Natural killer cell (primary cell): ENCODE measurements around the gene MLST8. TPM values are rescaled to one million over a fixed set of nuclear protein-coding genes. Genes with fewer than 3 reads are reported as not detected.

Experiments
- ATAC-seq, 3 donors: fragments of 150-1000 bp in 2 of 3; fragments of 200-7000 bp in 1 of 3; cut with Tn5 transposase; 1 replicate in 1 of 3; 2 replicates in 2 of 3; pipeline ENCODE4 v1.10.0; 2021; ENCODE audit warnings: mild to moderate bottlenecking in 2 of 3, moderate library complexity in 2 of 3
- DNase-seq, 2 donors: peaks; one replicate each; pipeline versions ENCODE4 v3.0.0 to v3.0.0-alpha.2; 2013 to 2021; ENCODE audit warnings: mixed read lengths in 1 of 2
- H3K27ac ChIP-seq: one replicate; pipeline ENCODE4 v1.5.1; 2013; ENCODE audit warnings: mild to moderate bottlenecking, low read length
- H3K27me3 ChIP-seq: one replicate; pipeline ENCODE4 v1.6.1; 2013; ENCODE audit warnings: low read length; ENCODE audit not compliant: control insufficient read depth, insufficient read depth
- H3K36me3 ChIP-seq: one replicate; pipeline ENCODE4 v1.6.1; 2013; ENCODE audit warnings: low read length; ENCODE audit not compliant: control insufficient read depth, insufficient read depth
- H3K4me1 ChIP-seq: one replicate; pipeline ENCODE4 v1.6.1; 2013; ENCODE audit warnings: low read length; ENCODE audit not compliant: control insufficient read depth, insufficient read depth
- H3K4me3 ChIP-seq: one replicate; pipeline ENCODE4 v1.5.1; 2013; ENCODE audit warnings: low read length
- H3K9me3 ChIP-seq: one replicate; pipeline ENCODE4 v1.6.1; 2013; ENCODE audit warnings: low read length; ENCODE audit not compliant: control insufficient read depth, insufficient read depth
- H3K27ac Mint-ChIP-seq, 2 donors: one replicate each; pipeline ENCODE4 v1.8.0; 2022; ENCODE audit warnings: mild to moderate bottlenecking in 2 of 2, mixed read lengths in 2 of 2, moderate library complexity in 1 of 2
- H3K27me3 Mint-ChIP-seq, 2 donors: one replicate each; pipeline ENCODE4 v1.8.0; 2022; ENCODE audit warnings: low read depth in 2 of 2, mixed read lengths in 2 of 2
- H3K36me3 Mint-ChIP-seq: one replicate; pipeline ENCODE4 v1.8.0; 2022; ENCODE audit warnings: mixed read lengths
- H3K4me1 Mint-ChIP-seq, 2 donors: one replicate each; pipeline ENCODE4 v1.8.0; 2022; ENCODE audit warnings: mixed read lengths in 2 of 2
- H3K4me3 Mint-ChIP-seq: one replicate; pipeline ENCODE4 v1.8.0; 2022; ENCODE audit warnings: mild to moderate bottlenecking, moderate library complexity, mixed read lengths
- H3K9me3 Mint-ChIP-seq, 2 donors: one replicate each; pipeline ENCODE4 v1.8.0; 2022; ENCODE audit warnings: mixed read lengths in 2 of 2
- CTCF ChIP-seq: fragments of 200-600 bp; IDR thresholded peaks from one replicate; pipeline ENCODE4 v1.8.0; 2022; ENCODE audit warnings: antibody characterized with exemption
- WGBS: methylation state at CpG from one replicate; pipeline ENCODE4 v1.1.7; 2013; ENCODE audit warnings: missing lambda C conversion rate; ENCODE audit not compliant: insufficient coverage; 5-methylcytosine and 5-hydroxymethylcytosine counted together
- intact Hi-C: fragments of 100-400 bp; cut with micrococcal nuclease; formaldehyde crosslinking; loops from one replicate; pipeline ENCODE4 v1.14.2; 2022
- total RNA-seq, 4 donors: library from RNA; stranded (reverse); fragments of 120-200 nt in 1 of 4; gene quantifications; one replicate each; pipeline versions ENCODE4 v1.2.3 to v1.2.4, GENCODE V29; 2013 to 2022

The MLST8 gene
- total RNA-seq, 3 donors from 2014 or later (not counting 1 experiment from before 2014, with no cell fraction given) = 19.7 to 30.2 (median 27.8) TPM

DNA sequence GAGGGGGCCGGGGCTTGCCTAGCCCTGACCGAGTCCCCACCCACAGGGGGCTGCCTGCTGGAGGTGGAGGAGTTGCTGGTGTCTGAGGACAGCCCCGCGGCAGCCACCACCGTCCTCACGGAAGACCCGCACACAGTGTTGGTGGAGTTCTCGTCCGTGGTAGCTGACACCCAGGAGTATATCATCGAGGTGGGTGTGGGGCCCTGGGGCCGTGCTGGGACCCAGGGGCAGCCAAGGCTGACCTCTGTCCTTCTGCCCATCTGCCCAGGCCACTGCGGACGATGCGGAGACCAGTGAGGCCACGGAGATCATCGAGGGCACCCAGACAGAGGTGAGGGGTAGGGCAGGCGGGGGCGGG is 29.5 kb downstream of the MLST8 start:
- Mint-ChIP-seq H3K4me3 (no peak overlapping the region), H3K9me3 (no peaks in the 10 kb centered on the region), H3K27ac (no peak overlapping the region), H3K27me3 (no peaks in the 10 kb centered on the region), H3K36me3 (no peaks in the 10 kb centered on the region), H3K4me1 (no peaks in the 10 kb centered on the region)
- peaks cover 48% of the 10 kb centered on the region for H3K36me3 ChIP-seq
- 96% methylated on average over 18 of the region's 18 CpGs for WGBS
- ATAC-seq (no peak), DNase-seq (no peak)
- intact Hi-C loops = no loop called here
- TF ChIP-seq CTCF = no peak
- peaks cover 6% of the 10 kb centered on the region for H3K27me3 ChIP-seq
- no peaks in the 10 kb centered on the region for H3K9me3 ChIP-seq
- H3K27ac ChIP-seq = no peak overlapping the region
- H3K4me1 ChIP-seq = peaks cover 13% of the 10 kb centered on the region
- H3K4me3 ChIP-seq = no peak overlapping the region

DNA sequence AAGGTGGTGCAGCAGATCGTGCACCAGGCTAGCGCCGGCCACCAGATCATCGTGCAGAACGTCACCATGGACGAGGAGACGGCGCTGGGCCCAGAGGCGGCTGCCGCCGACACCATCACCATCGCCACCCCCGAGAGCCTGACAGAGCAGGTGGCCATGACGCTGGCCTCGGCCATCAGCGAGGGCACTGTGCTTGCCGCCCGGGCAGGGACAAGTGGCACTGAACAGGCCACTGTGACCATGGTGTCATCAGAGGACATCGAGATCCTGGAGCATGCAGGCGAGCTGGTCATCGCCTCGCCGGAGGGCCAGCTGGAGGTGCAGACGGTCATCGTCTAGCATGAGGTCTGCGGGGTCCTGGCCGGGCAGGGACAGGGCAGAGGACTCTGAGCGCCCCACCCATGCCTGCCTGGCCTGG is 30.0 kb downstream of the MLST8 start:
- DNase-seq = no peak
- peaks cover 13% of the 10 kb centered on the region for H3K4me1 ChIP-seq

DNA sequence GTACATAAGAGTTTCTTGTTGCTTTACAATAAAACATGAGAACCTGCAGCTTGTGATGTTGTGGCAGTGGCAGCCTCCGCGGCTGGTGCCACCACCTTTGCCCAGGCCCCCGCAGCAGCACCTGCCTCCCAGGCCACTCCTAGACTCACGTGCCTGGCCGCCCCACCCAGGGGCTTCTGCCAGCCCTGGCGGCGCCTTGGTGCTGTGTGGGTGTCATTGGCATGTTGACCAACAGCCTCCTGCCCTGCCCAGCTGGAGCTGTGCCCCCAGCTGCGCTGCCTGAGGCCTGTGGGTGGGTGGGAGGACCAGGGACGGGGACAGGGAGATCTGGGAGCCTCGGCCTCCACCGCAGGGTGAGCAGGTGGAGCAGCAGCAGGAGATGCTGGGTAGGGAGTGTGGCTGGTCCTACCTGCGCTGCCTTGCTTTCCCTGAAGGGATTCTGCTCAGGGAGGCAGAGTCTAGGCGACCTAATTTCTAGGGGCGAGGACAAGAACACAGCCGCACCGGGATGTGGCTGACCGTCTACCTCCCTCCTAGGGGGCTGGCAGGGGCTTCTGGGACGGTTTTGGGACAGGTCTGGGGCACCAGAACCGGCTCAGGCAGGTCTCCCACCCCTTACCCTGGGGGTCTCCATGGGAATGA is 30.6 kb downstream of the MLST8 start:
- Histone ChIP-seq H3K36me3 (peaks cover 44% of the 10 kb centered on the region), H3K9me3 (no peaks in the 10 kb centered on the region), H3K27ac (no peak overlapping the region), H3K4me1 (peaks cover 13% of the 10 kb centered on the region), H3K27me3 (peaks cover 6% of the 10 kb centered on the region), H3K4me3 (no peak overlapping the region)
- H3K9me3 Mint-ChIP-seq = no peaks in the 10 kb centered on the region
- no peak for ATAC-seq
- no peaks in the 10 kb centered on the region for H3K4me1 Mint-ChIP-seq
- no peak for DNase-seq
- no peak for TF ChIP-seq CTCF
- no peaks in the 10 kb centered on the region for H3K27me3 Mint-ChIP-seq
- 90% methylated on average over 19 of the region's 19 CpGs for WGBS
- no peaks in the 10 kb centered on the region for H3K36me3 Mint-ChIP-seq
- no peak overlapping the region for H3K27ac Mint-ChIP-seq
- intact Hi-C loops = no loop called here
- no peak overlapping the region for H3K4me3 Mint-ChIP-seq

More for the DNA sequence above, 30.0 kb downstream of the MLST8 start:
- peaks cover 6% of the 10 kb centered on the region for H3K27me3 ChIP-seq
- H3K27ac Mint-ChIP-seq = no peak overlapping the region
- 95% methylated on average over 28 of the region's 28 CpGs for WGBS
- no peak for ATAC-seq
- intact Hi-C loops = no loop called here
- no peaks in the 10 kb centered on the region for H3K4me1 Mint-ChIP-seq
- TF ChIP-seq CTCF = no peak
- no peak overlapping the region for H3K4me3 Mint-ChIP-seq
- H3K27me3 Mint-ChIP-seq = no peaks in the 10 kb centered on the region
- H3K36me3 Mint-ChIP-seq = no peaks in the 10 kb centered on the region
- H3K27ac ChIP-seq = no peak overlapping the region
- H3K9me3 ChIP-seq = no peaks in the 10 kb centered on the region
- H3K36me3 ChIP-seq = peaks cover 46% of the 10 kb centered on the region
- no peak overlapping the region for H3K4me3 ChIP-seq
- H3K9me3 Mint-ChIP-seq = no peaks in the 10 kb centered on the region
